Measurements from ENCODE around the gene BLTP2. TPM values are rescaled to one million over a fixed set of nuclear protein-coding genes. Genes with fewer than 3 reads are reported as not detected.
A peak's percentile ranks its signal among the peaks of the same experiment; 100 is the strongest.
"Not testable (repeated sequence)": the region's sequence is repeated elsewhere in the genome, so short reads cannot be mapped to it uniquely, and the experiment has no call there.

The BLTP2 gene
- total RNA-seq, 2 donors from 2014 or later, result 184 to 422 TPM

GRCh38 chr17:28604031-28604430, 40.9 kb downstream of the BLTP2 start:
- H3K27ac Mint-ChIP-seq; H3K36me3 Mint-ChIP-seq; ATAC-seq; H3K9me3 Mint-ChIP-seq; DNase-seq (ENCODE audit: low spot score); H3K4me3 Mint-ChIP-seq; H3K27me3 Mint-ChIP-seq; H3K4me1 Mint-ChIP-seq (ENCODE audit: low read depth in 2 of 2): not testable (repeated sequence)

DNA sequence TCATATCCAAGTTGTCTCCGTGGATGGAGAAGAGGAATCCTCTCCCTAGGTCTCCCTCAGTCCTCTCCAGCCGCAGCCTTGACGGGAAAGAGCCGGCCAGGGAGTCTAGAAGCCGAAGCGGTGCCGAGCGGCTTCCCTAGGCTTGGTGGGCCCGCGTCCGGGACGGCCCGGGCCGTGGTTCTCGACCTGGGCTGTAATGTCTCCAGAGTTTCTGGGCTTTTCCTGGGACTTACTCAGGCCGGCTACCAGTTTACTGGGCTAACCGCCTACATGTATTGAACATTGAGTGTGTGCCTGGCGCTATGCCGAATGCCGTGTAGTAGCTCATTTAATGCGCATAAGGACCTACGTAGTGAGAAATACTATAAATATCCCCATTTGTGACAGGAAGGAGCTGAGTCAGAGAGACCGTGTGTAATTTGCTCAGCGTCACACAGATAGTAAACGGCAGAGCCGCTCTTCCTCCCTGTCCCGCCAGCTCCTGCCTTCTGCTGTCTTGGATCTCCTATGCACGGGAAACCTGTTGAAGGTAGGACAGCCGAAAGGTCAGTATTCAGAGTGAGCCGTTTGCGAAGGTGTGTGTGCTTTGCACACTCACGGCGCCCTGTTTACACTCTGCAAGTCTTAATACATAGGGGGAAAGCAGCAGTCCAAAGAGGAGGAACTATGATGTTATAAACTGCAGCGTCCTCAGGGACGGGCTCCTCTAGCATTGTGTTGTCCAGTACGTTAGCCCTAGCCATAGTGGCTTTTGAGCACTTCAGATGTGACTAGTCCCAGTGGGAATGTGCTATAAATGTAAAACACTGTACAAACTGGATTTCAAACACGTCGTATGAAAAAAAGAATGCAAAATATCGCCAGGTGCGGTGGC, 45.4 kb downstream of the BLTP2 start:
- H3K4me3 Mint-ChIP-seq, result peak overlapping the region; percentile 94
- peak; percentile 64 for DNase-seq (ENCODE audit: low spot score)
- H3K27ac Mint-ChIP-seq, result peak overlapping the region; percentile 93 to 99
- H3K27me3 Mint-ChIP-seq, result no peaks in the 10 kb centered on the region
- peaks cover 8% of the 10 kb centered on the region for H3K36me3 Mint-ChIP-seq
- no peaks in the 10 kb centered on the region for H3K9me3 Mint-ChIP-seq
- peak; percentile 81 to 84 for ATAC-seq
- peaks cover 23 to 24% of the 10 kb centered on the region in 2 donors for H3K4me1 Mint-ChIP-seq (ENCODE audit: low read depth in 2 of 2)

- peaks cover 8% of the 10 kb centered on the region for H3K36me3 Mint-ChIP-seq
- DNase-seq (ENCODE audit: low spot score) (peak; percentile 97), ATAC-seq (peak; percentile 97 to 98)
- H3K9me3 Mint-ChIP-seq, result no peaks in the 10 kb centered on the region
- H3K27ac Mint-ChIP-seq, result peak within 1 kb of the TSS; percentile 93 to 99
- peak within 1 kb of the TSS; percentile 94 for H3K4me3 Mint-ChIP-seq
- H3K27me3 Mint-ChIP-seq, result no peaks in the 10 kb centered on the region
- peaks cover 23 to 24% of the 10 kb centered on the region in 2 donors for H3K4me1 Mint-ChIP-seq (ENCODE audit: low read depth in 2 of 2)
Observed at GRCh38 chr17:28598799-28599310, 46.1 kb downstream of the BLTP2 start, which contains the start of gene SPAG5. Gene SPAG5, minus strand, starts transcription at chr17:28599025. Its CDS starts 79 bp downstream, at chr17:28598946.

- DNase-seq (ENCODE audit: low spot score) (no peak), ATAC-seq (no peak)
- H3K4me1 Mint-ChIP-seq (ENCODE audit: low read depth in 2 of 2), result peaks cover 23 to 24% of the 10 kb centered on the region in 2 donors
- peak overlapping the region; percentile 94 for H3K4me3 Mint-ChIP-seq
- peak overlapping the region; percentile 93 to 99 for H3K27ac Mint-ChIP-seq
- peaks cover 8% of the 10 kb centered on the region for H3K36me3 Mint-ChIP-seq
- H3K9me3 Mint-ChIP-seq, result no peaks in the 10 kb centered on the region
- H3K27me3 Mint-ChIP-seq, result no peaks in the 10 kb centered on the region
Observed at GRCh38 chr17:28598389-28598788, 46.6 kb downstream of the BLTP2 start.

- H3K27me3 Mint-ChIP-seq, result no peaks in the 10 kb centered on the region
- peak overlapping the region; percentile 93 to 99 for H3K27ac Mint-ChIP-seq
Observed at GRCh38 chr17:28597606-28598383, 47.2 kb downstream of the BLTP2 start.

More at GRCh38 chr17:28597606-28598383, 47.2 kb downstream of the BLTP2 start:
- Mint-ChIP-seq H3K4me1 (ENCODE audit: low read depth in 2 of 2) (peaks cover 23 to 29% of the 10 kb centered on the region in 2 donors), H3K36me3 (peaks cover 12% of the 10 kb centered on the region), H3K9me3 (no peaks in the 10 kb centered on the region), H3K4me3 (peak overlapping the region; percentile 94)
- DNase-seq (ENCODE audit: low spot score) (no peak), ATAC-seq (no peak)

Other genes starting within 250 kb of the BLTP2 start
- gene SLC46A1, start 238.9 kb downstream of the BLTP2 start, total RNA-seq, result 1 to 10 TPM; 3.2 to 8.1 TPM
- gene SLC13A2, start 171.5 kb downstream of the BLTP2 start, total RNA-seq, result not detected
- not detected for gene FOXN1, start 138.8 kb downstream of the BLTP2 start, total RNA-seq
- 100 to 1,000 TPM; 104 to 135 TPM for gene UNC119, start 92.5 kb downstream of the BLTP2 start, total RNA-seq
- gene PIGS, start 73.6 kb downstream of the BLTP2 start, total RNA-seq, result 10 to 100 TPM; 74.9 to 93.2 TPM
- 100 to 1,000 TPM in 1 of 2 donors, 10 to 100 TPM in 1; 36.8 to 164 TPM for gene ALDOC, start 68.3 kb downstream of the BLTP2 start, total RNA-seq
- gene SPAG5, start 46.1 kb downstream of the BLTP2 start, total RNA-seq, result 100 to 1,000 TPM in 1 of 2 donors, 10 to 100 TPM in 1; 80.7 to 198 TPM
- 100 to 1,000 TPM in 1 of 2 donors, 10 to 100 TPM in 1; 34.4 to 108 TPM for gene RSKR, start 31.0 kb downstream of the BLTP2 start, total RNA-seq
- gene SDF2, start 16.7 kb upstream of the BLTP2 start, total RNA-seq, result 10 to 100 TPM; 36.1 to 65.2 TPM
- gene SUPT6H, start 17.0 kb upstream of the BLTP2 start, total RNA-seq, result 100 to 1,000 TPM; 118 to 133 TPM
- gene PROCA1, start 66.7 kb upstream of the BLTP2 start, total RNA-seq, result 1 to 10 TPM; 3.7 to 4.6 TPM
- gene RAB34, start 72.7 kb upstream of the BLTP2 start, total RNA-seq, result 10 to 100 TPM in 1 of 2 donors, 1 to 10 TPM in 1; 8.5 to 25.7 TPM
- gene RPL23A, start 74.8 kb upstream of the BLTP2 start, total RNA-seq, result 1,000 to 10,000 TPM; 1,264 to 1,439 TPM
- 1 to 10 TPM; 1.5 to 9.7 TPM for gene TLCD1, start 81.1 kb upstream of the BLTP2 start, total RNA-seq
- gene NEK8, start 83.6 kb upstream of the BLTP2 start, total RNA-seq, result 10 to 100 TPM in 1 of 2 donors, 1 to 10 TPM in 1; 3.2 to 10.2 TPM
- 100 to 1,000 TPM in 1 of 2 donors, 10 to 100 TPM in 1; 59.7 to 186 TPM for gene TRAF4, start 98.9 kb upstream of the BLTP2 start, total RNA-seq
- 10 to 100 TPM; 21.7 to 23.5 TPM for gene FAM222B, start 197.6 kb upstream of the BLTP2 start, total RNA-seq
- 100 to 1,000 TPM in 1 of 2 donors, 10 to 100 TPM in 1; 55.9 to 105 TPM for gene ERAL1, start 209.9 kb upstream of the BLTP2 start, total RNA-seq